ENCODE data around the gene ANKRD29.

ANKRD29 gene

GRCh38 chr18:23682045-23682444, 19.3 kb upstream of the ANKRD29 start:
- Histone ChIP-seq H3K36me3 (ENCODE audit: control insufficient read depth, insufficient read depth, low read length) (no peaks in the 10 kb centered on the region), H3K9ac (ENCODE audit: low read length) (no peak overlapping the region)

GRCh38 chr18:23675896-23676295, 13.2 kb upstream of the ANKRD29 start:
- H3K9ac ChIP-seq (ENCODE audit: low read length), result no peak overlapping the region
- H3K36me3 ChIP-seq (ENCODE audit: control insufficient read depth, insufficient read depth, low read length), result no peaks in the 10 kb centered on the region
- peaks cover 4% of the 10 kb centered on the region for H3K27me3 ChIP-seq (ENCODE audit: control insufficient read depth, insufficient read depth, low read length)
- H3K9me3 ChIP-seq (ENCODE audit: control insufficient read depth, low read length), result no peaks in the 10 kb centered on the region
- H3K4me3 ChIP-seq (ENCODE audit: low read length), result no peak overlapping the region
- H3K4me1 ChIP-seq (ENCODE audit: control insufficient read depth, insufficient read depth, low read length), result no peaks in the 10 kb centered on the region

More at GRCh38 chr18:23682045-23682444, 19.3 kb upstream of the ANKRD29 start:
- no peak overlapping the region for H3K4me3 ChIP-seq (ENCODE audit: low read length)
- H3K9me3 ChIP-seq (ENCODE audit: control insufficient read depth, low read length), result no peaks in the 10 kb centered on the region
- H3K4me1 ChIP-seq (ENCODE audit: control insufficient read depth, insufficient read depth, low read length), result no peaks in the 10 kb centered on the region
- H3K27me3 ChIP-seq (ENCODE audit: control insufficient read depth, insufficient read depth, low read length), result peaks cover 4% of the 10 kb centered on the region

GRCh38 chr18:23675236-23675635, 12.5 kb upstream of the ANKRD29 start:
- no peaks in the 10 kb centered on the region for H3K36me3 ChIP-seq (ENCODE audit: control insufficient read depth, insufficient read depth, low read length)
- no peak overlapping the region for H3K9ac ChIP-seq (ENCODE audit: low read length)
- H3K27me3 ChIP-seq (ENCODE audit: control insufficient read depth, insufficient read depth, low read length), result peaks cover 4% of the 10 kb centered on the region
- H3K4me3 ChIP-seq (ENCODE audit: low read length), result no peak overlapping the region
- no peaks in the 10 kb centered on the region for H3K9me3 ChIP-seq (ENCODE audit: control insufficient read depth, low read length)
- H3K4me1 ChIP-seq (ENCODE audit: control insufficient read depth, insufficient read depth, low read length), result no peaks in the 10 kb centered on the region

- H3K27me3 ChIP-seq (ENCODE audit: control insufficient read depth, insufficient read depth, low read length), result no peaks in the 10 kb centered on the region
- H3K4me1 ChIP-seq (ENCODE audit: control insufficient read depth, insufficient read depth, low read length), result no peaks in the 10 kb centered on the region
- H3K36me3 ChIP-seq (ENCODE audit: control insufficient read depth, insufficient read depth, low read length), result no peaks in the 10 kb centered on the region
- no peaks in the 10 kb centered on the region for H3K9me3 ChIP-seq (ENCODE audit: control insufficient read depth, low read length)
- H3K9ac ChIP-seq (ENCODE audit: low read length), result no peak overlapping the region
- H3K4me3 ChIP-seq (ENCODE audit: low read length), result no peak overlapping the region
Measured at GRCh38 chr18:23673725-23674124, 11.0 kb upstream of the ANKRD29 start.

- H3K36me3 ChIP-seq (ENCODE audit: control insufficient read depth, insufficient read depth, low read length), result no peaks in the 10 kb centered on the region
- no peaks in the 10 kb centered on the region for H3K4me1 ChIP-seq (ENCODE audit: control insufficient read depth, insufficient read depth, low read length)
- no peak overlapping the region for H3K9ac ChIP-seq (ENCODE audit: low read length)
- no peaks in the 10 kb centered on the region for H3K27me3 ChIP-seq (ENCODE audit: control insufficient read depth, insufficient read depth, low read length)
- H3K4me3 ChIP-seq (ENCODE audit: low read length), result no peak overlapping the region
- no peaks in the 10 kb centered on the region for H3K9me3 ChIP-seq (ENCODE audit: control insufficient read depth, low read length)
Measured at GRCh38 chr18:23671564-23671963, 8.9 kb upstream of the ANKRD29 start.

GRCh38 chr18:23669804-23670405, 7.2 kb upstream of the ANKRD29 start:
- Histone ChIP-seq H3K9ac (ENCODE audit: low read length) (no peak overlapping the region), H3K36me3 (ENCODE audit: control insufficient read depth, insufficient read depth, low read length) (no peaks in the 10 kb centered on the region), H3K9me3 (ENCODE audit: control insufficient read depth, low read length) (no peaks in the 10 kb centered on the region), H3K4me1 (ENCODE audit: control insufficient read depth, insufficient read depth, low read length) (no peaks in the 10 kb centered on the region), H3K4me3 (ENCODE audit: low read length) (no peak overlapping the region), H3K27me3 (ENCODE audit: control insufficient read depth, insufficient read depth, low read length) (no peaks in the 10 kb centered on the region)

GRCh38 chr18:23669202-23669766, 6.6 kb upstream of the ANKRD29 start:
- no peak overlapping the region for H3K4me3 ChIP-seq (ENCODE audit: low read length)
- H3K9me3 ChIP-seq (ENCODE audit: control insufficient read depth, low read length), result no peaks in the 10 kb centered on the region
- no peaks in the 10 kb centered on the region for H3K4me1 ChIP-seq (ENCODE audit: control insufficient read depth, insufficient read depth, low read length)
- H3K9ac ChIP-seq (ENCODE audit: low read length), result no peak overlapping the region
- no peaks in the 10 kb centered on the region for H3K27me3 ChIP-seq (ENCODE audit: control insufficient read depth, insufficient read depth, low read length)
- H3K36me3 ChIP-seq (ENCODE audit: control insufficient read depth, insufficient read depth, low read length), result no peaks in the 10 kb centered on the region

GRCh38 chr18:23668731-23669130, 6.0 kb upstream of the ANKRD29 start:
- Histone ChIP-seq H3K36me3 (ENCODE audit: control insufficient read depth, insufficient read depth, low read length) (no peaks in the 10 kb centered on the region), H3K4me3 (ENCODE audit: low read length) (no peak overlapping the region), H3K9me3 (ENCODE audit: control insufficient read depth, low read length) (no peaks in the 10 kb centered on the region), H3K27me3 (ENCODE audit: control insufficient read depth, insufficient read depth, low read length) (no peaks in the 10 kb centered on the region), H3K9ac (ENCODE audit: low read length) (no peak overlapping the region), H3K4me1 (ENCODE audit: control insufficient read depth, insufficient read depth, low read length) (no peaks in the 10 kb centered on the region)

- H3K36me3 ChIP-seq (ENCODE audit: control insufficient read depth, insufficient read depth, low read length), result no peaks in the 10 kb centered on the region
- H3K4me3 ChIP-seq (ENCODE audit: low read length), result no peak overlapping the region
- no peak overlapping the region for H3K9ac ChIP-seq (ENCODE audit: low read length)
- H3K4me1 ChIP-seq (ENCODE audit: control insufficient read depth, insufficient read depth, low read length), result peaks cover 4% of the 10 kb centered on the region
- no peaks in the 10 kb centered on the region for H3K9me3 ChIP-seq (ENCODE audit: control insufficient read depth, low read length)
- H3K27me3 ChIP-seq (ENCODE audit: control insufficient read depth, insufficient read depth, low read length), result no peaks in the 10 kb centered on the region
Measured at GRCh38 chr18:23667114-23667513, 4.4 kb upstream of the ANKRD29 start.

- Histone ChIP-seq H3K9ac (ENCODE audit: low read length) (no peak overlapping the region), H3K4me3 (ENCODE audit: low read length) (no peak overlapping the region), H3K27me3 (ENCODE audit: control insufficient read depth, insufficient read depth, low read length) (peaks cover 12% of the 10 kb centered on the region), H3K36me3 (ENCODE audit: control insufficient read depth, insufficient read depth, low read length) (no peaks in the 10 kb centered on the region), H3K4me1 (ENCODE audit: control insufficient read depth, insufficient read depth, low read length) (peaks cover 4% of the 10 kb centered on the region), H3K9me3 (ENCODE audit: control insufficient read depth, low read length) (no peaks in the 10 kb centered on the region)
Measured at GRCh38 chr18:23664674-23665073, 2.0 kb upstream of the ANKRD29 start.

- Histone ChIP-seq H3K9me3 (ENCODE audit: control insufficient read depth, low read length) (no peaks in the 10 kb centered on the region), H3K27me3 (ENCODE audit: control insufficient read depth, insufficient read depth, low read length) (peaks cover 12% of the 10 kb centered on the region), H3K9ac (ENCODE audit: low read length) (peak overlapping the region; percentile 64), H3K4me3 (ENCODE audit: low read length) (peak overlapping the region; percentile 26), H3K36me3 (ENCODE audit: control insufficient read depth, insufficient read depth, low read length) (no peaks in the 10 kb centered on the region), H3K4me1 (ENCODE audit: control insufficient read depth, insufficient read depth, low read length) (peaks cover 4% of the 10 kb centered on the region)
Measured at GRCh38 chr18:23661735-23662308, 889 bp downstream of the ANKRD29 start.

- H3K9me3 ChIP-seq (ENCODE audit: control insufficient read depth, low read length), result no peaks in the 10 kb centered on the region
- H3K27me3 ChIP-seq (ENCODE audit: control insufficient read depth, insufficient read depth, low read length), result peaks cover 12% of the 10 kb centered on the region
- H3K36me3 ChIP-seq (ENCODE audit: control insufficient read depth, insufficient read depth, low read length), result no peaks in the 10 kb centered on the region
- peaks cover 2% of the 10 kb centered on the region for H3K4me1 ChIP-seq (ENCODE audit: control insufficient read depth, insufficient read depth, low read length)
- no peak overlapping the region for H3K9ac ChIP-seq (ENCODE audit: low read length)
- H3K4me3 ChIP-seq (ENCODE audit: low read length), result no peak overlapping the region
Measured at GRCh38 chr18:23658285-23658684, 4.4 kb downstream of the ANKRD29 start.
